ENCODE data around the gene FAM236A.
"Not testable (repeated sequence)": the region's sequence is repeated elsewhere in the genome, so short reads cannot be mapped to it uniquely, and the experiment has no call there.

GRCh38 chrX:72943035-72943818 is 5.2 kb downstream of the FAM236A start:
- not testable (repeated sequence) for TF ChIP-seq CTCF, POLR2A (IDR thresholded peaks at IDR 0.05)
